ENCODE measurements around the gene ITPR1.

ITPR1 gene

DNA sequence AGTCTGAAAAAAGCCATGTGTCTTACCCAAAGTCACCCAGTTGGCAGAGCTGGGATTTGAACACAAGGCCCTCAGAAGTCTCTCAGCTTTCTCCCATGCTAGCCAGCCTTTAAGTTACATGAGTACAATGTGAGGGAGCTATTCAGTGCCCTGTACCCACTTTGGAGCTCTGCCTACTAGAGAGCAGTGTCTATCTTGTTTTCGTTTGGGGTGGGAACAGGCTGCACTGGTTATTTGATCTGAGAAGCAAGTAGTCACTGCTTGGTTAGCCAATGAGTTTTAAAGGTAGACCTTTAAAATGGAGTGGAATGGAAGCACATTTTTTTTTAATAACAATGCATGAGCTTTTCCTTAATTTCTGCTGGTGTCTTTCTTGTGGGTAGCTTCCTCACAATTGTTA, 255.0 kb downstream of the ITPR1 start:
- no peak for DNase-seq

DNA sequence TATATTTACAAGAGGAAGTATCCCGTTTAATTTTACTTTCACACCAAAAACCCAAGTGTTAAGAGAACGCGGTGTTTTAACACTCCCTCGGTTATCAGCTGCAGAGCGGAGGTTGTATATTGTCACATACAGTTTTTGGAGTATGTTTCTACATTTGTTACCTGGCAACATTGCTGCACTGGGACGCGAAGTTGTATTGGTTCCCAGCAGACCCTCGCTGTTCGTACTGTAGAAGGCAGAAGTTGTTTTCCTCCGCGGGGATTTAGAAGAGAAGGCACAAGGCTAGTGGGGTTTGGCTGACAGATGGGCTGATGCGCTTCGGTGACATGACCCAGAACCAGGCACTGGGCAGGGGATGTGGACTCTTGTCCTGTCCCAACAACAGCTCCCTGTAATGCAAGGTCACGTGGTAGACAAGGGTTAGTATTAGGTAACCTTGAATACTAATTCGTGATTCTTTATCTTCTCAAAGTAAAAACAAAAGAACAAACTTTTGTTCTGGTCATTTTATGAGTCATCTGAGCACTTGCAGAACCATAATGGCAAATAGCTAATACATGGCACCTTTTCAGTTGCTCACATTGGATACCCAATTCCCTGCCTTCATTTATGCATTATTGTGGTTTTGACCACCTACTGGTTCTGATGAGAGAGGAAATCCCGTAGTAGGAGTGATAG, 255.7 kb downstream of the ITPR1 start:
- DNase-seq, result no peak

- DNase-seq, result no peak
Measured at GRCh38 chr3:4749567-4750002, 256.4 kb downstream of the ITPR1 start.

DNA sequence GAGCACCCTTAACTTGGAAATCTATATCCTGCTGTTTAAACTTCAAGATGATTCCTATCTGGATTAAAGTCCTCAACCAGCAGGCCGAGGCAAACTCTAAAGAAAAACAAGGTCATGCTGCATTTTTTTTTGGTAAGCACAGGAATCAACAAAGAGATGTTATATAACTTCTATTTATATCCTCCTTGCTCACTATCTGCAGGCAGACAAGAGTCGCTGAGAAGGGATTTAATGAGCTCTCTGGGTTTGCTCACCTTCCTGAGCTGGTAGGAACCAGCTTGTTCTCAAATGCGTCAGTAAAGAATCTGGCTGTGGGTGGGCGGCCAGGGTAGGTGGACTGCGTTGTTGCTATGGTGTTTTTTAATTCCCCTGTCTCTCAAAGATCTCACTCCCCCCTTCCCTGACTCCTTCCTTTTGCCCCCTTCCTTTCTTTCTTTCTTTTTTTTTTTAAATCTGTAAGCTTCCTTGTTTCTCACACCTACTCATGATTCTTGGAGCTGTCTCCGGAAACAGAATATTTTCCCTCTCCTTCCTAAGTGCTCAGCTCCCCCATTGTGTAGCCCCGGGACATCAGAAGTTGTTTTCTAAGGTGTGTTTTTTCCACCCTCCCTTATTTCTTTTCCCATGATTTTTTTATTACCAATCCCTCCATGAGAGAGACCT, 257.3 kb downstream of the ITPR1 start:
- peak; percentile 25 for DNase-seq

- DNase-seq, result no peak
Measured at GRCh38 chr3:4751029-4751501, 257.9 kb downstream of the ITPR1 start.

DNA sequence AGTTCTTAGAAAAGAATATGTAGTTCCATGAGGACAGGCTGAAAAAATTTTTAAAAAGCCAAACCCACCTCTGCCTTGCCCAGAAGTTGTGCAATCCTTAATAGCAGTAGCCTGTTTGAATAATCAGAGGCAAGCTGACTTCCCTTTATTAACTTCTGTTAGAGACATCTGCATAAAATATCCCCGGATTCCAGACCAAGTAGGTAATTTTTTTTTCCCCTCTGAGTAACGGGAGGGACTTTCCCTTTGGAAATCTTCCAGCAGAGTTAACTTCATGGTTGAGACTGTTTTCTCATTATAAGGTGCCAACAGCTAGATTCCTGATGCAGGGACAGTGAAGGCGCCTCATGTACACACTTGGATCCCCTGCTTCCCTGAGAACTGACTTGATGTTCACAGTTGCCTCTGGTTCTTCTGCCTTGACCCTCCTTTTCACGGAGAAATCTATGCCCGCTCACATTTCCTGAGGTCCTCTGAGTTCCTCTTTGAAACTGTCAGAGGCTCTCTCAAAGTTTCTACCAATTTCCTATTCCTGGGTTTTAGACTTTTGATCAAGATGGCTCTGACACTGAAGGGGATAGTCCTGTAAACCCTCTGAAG, 258.5 kb downstream of the ITPR1 start:
- DNase-seq, result no peak

- no peak for DNase-seq
Measured at GRCh38 chr3:4752201-4753072, 259.3 kb downstream of the ITPR1 start.

GRCh38 chr3:4753073-4753691, 260.0 kb downstream of the ITPR1 start:
- DNase-seq, result no peak

GRCh38 chr3:4754180-4755086, 261.3 kb downstream of the ITPR1 start:
- DNase-seq, result no peak

DNA sequence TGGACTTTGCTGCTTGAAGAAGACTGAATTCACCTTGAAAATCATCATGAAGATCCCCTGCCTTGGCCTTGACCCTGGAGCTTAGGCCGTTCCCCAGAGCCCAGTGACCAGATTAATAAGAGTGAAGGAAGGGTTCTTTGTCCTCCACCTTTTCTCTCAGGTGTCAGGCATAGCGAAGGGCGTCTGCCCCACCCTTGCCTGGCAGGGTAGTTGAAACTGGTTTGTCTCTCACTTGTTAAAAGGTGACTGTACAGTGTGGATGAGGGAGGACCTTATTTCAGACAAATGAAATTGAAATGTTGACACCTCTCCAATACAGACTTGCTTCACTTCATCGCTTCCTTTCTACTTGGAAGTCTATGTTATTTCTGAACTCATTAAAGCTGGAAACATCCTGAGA, 262.4 kb downstream of the ITPR1 start:
- DNase-seq, result no peak

- DNase-seq, result no peak
Measured at GRCh38 chr3:4756057-4756775, 263.1 kb downstream of the ITPR1 start.

DNA sequence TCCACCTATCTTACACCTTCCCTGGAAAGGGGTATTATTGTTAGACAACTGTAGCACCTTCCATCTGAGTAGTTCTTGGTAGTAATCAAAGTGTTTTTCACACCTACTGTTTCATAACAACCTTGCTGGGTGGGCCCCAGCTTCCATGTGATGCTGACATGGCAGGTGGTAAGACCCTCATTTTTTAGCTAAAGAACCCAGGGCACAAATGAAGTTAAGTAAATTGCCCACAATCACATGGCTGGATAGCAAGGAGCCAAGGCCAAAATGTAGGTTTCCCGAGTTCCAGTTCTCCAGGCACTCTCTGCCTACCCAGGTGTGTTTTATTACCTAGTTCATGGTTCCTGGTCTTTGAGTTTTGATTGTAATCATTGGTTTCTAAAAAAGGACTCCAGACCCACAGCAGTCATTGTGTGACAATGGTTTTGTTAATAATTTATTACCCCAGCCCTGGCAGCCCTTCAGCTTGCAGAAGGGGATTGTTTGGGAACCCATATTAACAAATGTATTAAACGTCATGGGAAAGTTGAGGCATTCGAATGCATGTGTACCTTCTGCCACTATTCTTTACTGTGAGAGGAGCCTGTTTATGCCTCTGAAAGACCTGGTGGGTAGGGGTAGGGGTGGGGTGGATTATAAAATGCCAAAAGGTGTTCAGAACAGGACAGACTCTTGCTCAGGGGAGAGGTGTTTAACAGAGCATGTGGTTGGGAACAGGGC, 263.9 kb downstream of the ITPR1 start:
- no peak for DNase-seq

- DNase-seq, result no peak
Measured at GRCh38 chr3:4757575-4758248, 264.6 kb downstream of the ITPR1 start.

GRCh38 chr3:4758249-4758860, 265.2 kb downstream of the ITPR1 start:
- no peak for DNase-seq

DNA sequence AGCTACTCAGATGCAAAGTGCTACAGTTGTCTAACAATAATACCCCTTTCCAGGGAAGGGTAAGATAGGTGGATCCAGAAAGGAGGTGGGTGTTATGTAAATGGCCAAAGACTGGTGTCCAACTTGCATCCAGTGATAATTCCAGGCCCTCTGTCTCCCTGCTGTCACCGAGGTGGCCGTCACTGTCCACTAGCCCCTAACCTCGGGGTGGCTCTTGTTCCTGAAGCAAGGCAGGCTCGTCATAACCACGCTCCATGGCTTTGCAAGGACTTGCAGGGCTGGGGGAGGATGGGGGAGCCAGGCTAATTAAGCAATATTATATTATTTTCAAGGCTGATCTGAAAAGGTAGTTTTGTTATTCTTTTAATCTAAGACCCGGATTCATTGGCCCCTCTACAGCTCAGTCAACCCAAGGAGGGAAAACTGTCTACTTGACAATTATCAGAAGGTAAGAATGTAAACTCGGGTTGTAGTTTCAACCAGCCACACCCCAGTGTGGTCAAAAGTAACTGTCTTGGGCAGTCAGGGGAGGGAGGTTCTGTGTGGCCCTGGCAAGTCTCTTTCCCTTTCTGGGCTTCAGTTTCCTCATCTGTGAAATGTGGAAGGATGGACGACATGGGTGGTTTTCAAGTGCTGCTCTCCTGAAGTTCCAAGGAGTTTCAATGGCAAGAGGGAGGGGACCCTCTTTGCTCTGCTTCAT, 266.0 kb downstream of the ITPR1 start:
- no peak for DNase-seq

- DNase-seq, result no peak
Measured at GRCh38 chr3:4759689-4760312, 266.7 kb downstream of the ITPR1 start.

DNA sequence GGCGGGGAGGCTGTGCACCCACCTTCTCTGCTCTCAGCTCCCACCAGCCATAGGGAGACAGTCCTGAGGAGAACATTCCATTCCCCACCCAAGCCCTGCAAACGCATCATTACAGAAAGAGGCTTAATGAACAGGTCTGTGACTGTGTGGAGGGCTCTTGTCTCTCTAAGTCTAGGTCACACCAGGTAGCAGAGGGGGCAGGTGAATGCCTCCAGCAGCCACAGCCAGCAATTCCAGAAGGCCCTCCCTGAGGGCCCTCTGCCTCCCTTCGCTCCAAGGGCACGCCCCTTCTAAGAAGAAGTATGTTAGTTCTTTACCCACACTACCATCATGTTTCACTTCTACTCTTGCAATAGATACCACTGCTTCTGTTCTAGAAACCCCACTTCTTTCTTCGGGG, 268.6 kb downstream of the ITPR1 start:
- no peak for DNase-seq
